ENCODE results near the gene ENG. TPM values are rescaled to one million over a fixed set of nuclear protein-coding genes. Genes with fewer than 3 reads are reported as not detected.

The ENG gene
- total RNA-seq, 4 donors from 2014 or later: 14.0 to 256 (median 50.3) TPM

- Histone ChIP-seq H3K36me3 (no peaks in the 10 kb centered on the region), H3K9me3 (no peaks in the 10 kb centered on the region), H3K4me1 (peaks cover 16 to 17% of the 10 kb centered on the region in 2 donors), H3K27me3 (no peaks in the 10 kb centered on the region), H3K27ac (peak overlapping the region; percentile 88 to 96), H3K4me3 (no peak overlapping the region)
- TF ChIP-seq POLR2A (IDR thresholded peaks at IDR 0.05): no peak
- TF ChIP-seq CTCF (IDR thresholded peaks at IDR 0.05): no peak
- DNase-seq: no peak
- intact Hi-C loops (cut with DNase I; ENCODE audit: low total_unique reads): no loop called here
Observed at GRCh38 chr9:127826253-127826913, 28.1 kb downstream of the ENG start.

GRCh38 chr9:127825319-127826051, 29.0 kb downstream of the ENG start:
- peaks cover 16 to 17% of the 10 kb centered on the region in 2 donors for H3K4me1 ChIP-seq
- peak in 1 of 4 experiments; percentile 33 for TF ChIP-seq CTCF (IDR thresholded peaks at IDR 0.05)
- no peak for TF ChIP-seq POLR2A (IDR thresholded peaks at IDR 0.05)
- H3K36me3 ChIP-seq: no peaks in the 10 kb centered on the region
- H3K27ac ChIP-seq: peak overlapping the region; percentile 88 to 96
- no peaks in the 10 kb centered on the region for H3K9me3 ChIP-seq
- no peaks in the 10 kb centered on the region for H3K27me3 ChIP-seq
- no peak for DNase-seq
- intact Hi-C loops (cut with DNase I; ENCODE audit: low total_unique reads): no loop called here
- H3K4me3 ChIP-seq: no peak overlapping the region

GRCh38 chr9:127822108-127822507, 32.4 kb downstream of the ENG start:
- no peaks in the 10 kb centered on the region for H3K9me3 ChIP-seq
- no peak for TF ChIP-seq CTCF (IDR thresholded peaks at IDR 0.05)
- TF ChIP-seq POLR2A (IDR thresholded peaks at IDR 0.05): no peak
- no peak overlapping the region for H3K4me3 ChIP-seq
- no peak for DNase-seq
- H3K27me3 ChIP-seq: no peaks in the 10 kb centered on the region
- H3K27ac ChIP-seq: peak overlapping the region; percentile 3 to 44
- peaks cover 0 to 10% of the 10 kb centered on the region in 2 donors for H3K4me1 ChIP-seq
- intact Hi-C loops (cut with DNase I; ENCODE audit: low total_unique reads): no loop called here
- H3K36me3 ChIP-seq: no peaks in the 10 kb centered on the region

- no peak overlapping the region for H3K4me3 ChIP-seq
- H3K27ac ChIP-seq: no peak overlapping the region
- intact Hi-C loops (cut with DNase I; ENCODE audit: low total_unique reads): no loop called here
- TF ChIP-seq CTCF (IDR thresholded peaks at IDR 0.05): no peak
- TF ChIP-seq POLR2A (IDR thresholded peaks at IDR 0.05): no peak
- no peaks in the 10 kb centered on the region for H3K9me3 ChIP-seq
- no peaks in the 10 kb centered on the region for H3K36me3 ChIP-seq
- DNase-seq: no peak
- no peaks in the 10 kb centered on the region for H3K27me3 ChIP-seq
- no peaks in the 10 kb centered on the region for H3K4me1 ChIP-seq
Observed at GRCh38 chr9:127818574-127818973, 35.9 kb downstream of the ENG start.

GRCh38 chr9:127817881-127818434, 36.5 kb downstream of the ENG start:
- H3K27ac ChIP-seq: no peak overlapping the region
- intact Hi-C loops (cut with DNase I; ENCODE audit: low total_unique reads): no loop called here
- H3K36me3 ChIP-seq: no peaks in the 10 kb centered on the region
- DNase-seq: no peak
- no peak overlapping the region for H3K4me3 ChIP-seq
- TF ChIP-seq POLR2A (IDR thresholded peaks at IDR 0.05) (no peak), CTCF (IDR thresholded peaks at IDR 0.05) (no peak)
- no peaks in the 10 kb centered on the region for H3K27me3 ChIP-seq
- no peaks in the 10 kb centered on the region for H3K4me1 ChIP-seq
- H3K9me3 ChIP-seq: no peaks in the 10 kb centered on the region
